NCI-H748 treated with DMSO at 0.1 percent for 48 hours (cell line): ENCODE measurements around the gene MED25.

Experiments used
- DNase-seq: peaks from one replicate; lab custom pipeline; 2025; lab: John Stamatoyannopoulos, UW

MED25 gene

GRCh38 chr19:49799271-49799797 is 18.8 kb upstream of the MED25 start:
- no peak for DNase-seq

DNA sequence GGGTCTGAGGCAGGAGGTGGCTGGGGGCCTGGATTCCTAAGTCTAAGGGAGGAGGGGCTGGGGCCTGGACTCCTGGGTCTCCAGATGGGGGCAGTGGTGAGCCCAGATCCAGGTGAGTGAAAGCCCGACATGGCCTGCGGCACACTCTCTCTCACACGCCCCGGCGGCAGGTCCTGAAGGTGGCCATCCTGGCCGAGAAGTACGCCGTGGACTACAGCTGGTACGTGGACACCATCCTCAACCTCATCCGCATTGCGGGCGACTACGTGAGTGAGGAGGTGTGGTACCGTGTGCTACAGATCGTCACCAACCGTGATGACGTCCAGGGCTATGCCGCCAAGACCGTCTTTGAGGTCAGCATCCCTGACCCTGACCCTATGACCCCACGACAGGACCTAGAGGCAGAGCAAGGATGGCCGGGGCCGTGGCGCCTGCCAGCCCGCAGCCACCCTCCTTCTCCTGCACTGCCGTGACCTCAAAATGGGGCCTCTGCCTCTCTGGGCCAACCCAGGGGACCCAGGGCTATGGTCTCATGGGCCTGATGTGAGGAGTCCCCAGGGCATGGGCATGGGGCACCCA is 18.2 kb upstream of the MED25 start:
- DNase-seq: no peak

GRCh38 chr19:49800771-49801170 is 17.3 kb upstream of the MED25 start:
- no peak for DNase-seq

DNA sequence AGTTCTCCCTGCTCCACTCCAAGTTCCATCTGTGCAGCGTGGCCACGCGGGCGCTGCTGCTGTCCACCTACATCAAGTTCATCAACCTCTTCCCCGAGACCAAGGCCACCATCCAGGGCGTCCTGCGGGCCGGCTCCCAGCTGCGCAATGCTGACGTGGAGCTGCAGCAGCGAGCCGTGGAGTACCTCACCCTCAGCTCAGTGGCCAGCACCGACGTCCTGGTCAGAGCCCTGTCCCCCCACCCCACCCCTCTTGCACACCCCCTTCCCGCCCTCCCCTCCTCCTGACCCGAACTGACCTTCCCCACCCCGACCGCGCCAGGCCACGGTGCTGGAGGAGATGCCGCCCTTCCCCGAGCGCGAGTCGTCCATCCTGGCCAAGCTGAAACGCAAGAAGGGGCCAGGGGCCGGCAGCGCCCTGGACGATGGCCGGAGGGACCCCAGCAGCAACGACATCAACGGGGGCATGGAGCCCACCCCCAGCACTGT is 16.6 kb upstream of the MED25 start:
- no peak for DNase-seq

- no peak for DNase-seq
Observed at GRCh38 chr19:49801966-49802661, 16.0 kb upstream of the MED25 start.

DNA sequence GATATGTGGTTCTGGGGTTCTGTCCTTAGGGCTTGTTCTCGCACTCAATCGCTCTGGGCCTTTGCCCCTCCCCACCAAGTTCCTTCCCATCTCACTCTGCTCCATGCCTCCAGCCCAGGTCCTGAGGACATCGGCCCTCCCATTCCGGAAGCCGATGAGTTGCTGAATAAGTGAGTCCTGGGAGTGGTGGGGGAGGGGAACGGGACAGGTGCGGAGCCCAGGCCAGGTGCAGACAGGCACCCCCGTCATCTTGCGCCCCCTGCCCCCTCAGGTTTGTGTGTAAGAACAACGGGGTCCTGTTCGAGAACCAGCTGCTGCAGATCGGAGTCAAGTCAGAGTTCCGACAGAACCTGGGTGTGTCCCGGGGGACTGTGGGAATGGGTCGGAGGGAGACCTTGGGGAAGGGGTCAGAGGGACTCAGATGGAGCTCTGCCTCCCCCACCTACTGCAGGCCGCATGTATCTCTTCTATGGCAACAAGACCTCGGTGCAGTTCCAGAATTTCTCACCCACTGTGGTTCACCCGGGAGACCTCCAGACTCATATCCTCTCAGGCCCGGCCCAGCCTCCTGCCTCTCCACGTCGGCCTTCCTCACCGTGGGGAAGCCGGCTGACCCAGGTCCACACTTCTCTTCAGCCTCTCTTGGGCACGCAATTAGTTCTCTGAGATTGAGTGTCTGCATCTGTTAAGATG is 15.1 kb upstream of the MED25 start:
- no peak for DNase-seq

- no peak for DNase-seq
Observed at GRCh38 chr19:49803529-49803856, 14.6 kb upstream of the MED25 start.

- no peak for DNase-seq
Observed at GRCh38 chr19:49805822-49806619, 12.1 kb upstream of the MED25 start.

DNA sequence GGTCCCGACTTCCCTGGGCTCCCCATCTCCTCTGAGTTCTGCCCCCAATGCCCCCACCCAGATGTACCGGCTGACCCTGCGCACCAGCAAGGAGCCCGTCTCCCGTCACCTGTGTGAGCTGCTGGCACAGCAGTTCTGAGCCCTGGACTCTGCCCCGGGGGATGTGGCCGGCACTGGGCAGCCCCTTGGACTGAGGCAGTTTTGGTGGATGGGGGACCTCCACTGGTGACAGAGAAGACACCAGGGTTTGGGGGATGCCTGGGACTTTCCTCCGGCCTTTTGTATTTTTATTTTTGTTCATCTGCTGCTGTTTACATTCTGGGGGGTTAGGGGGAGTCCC is 11.5 kb upstream of the MED25 start:
- DNase-seq: no peak

DNA sequence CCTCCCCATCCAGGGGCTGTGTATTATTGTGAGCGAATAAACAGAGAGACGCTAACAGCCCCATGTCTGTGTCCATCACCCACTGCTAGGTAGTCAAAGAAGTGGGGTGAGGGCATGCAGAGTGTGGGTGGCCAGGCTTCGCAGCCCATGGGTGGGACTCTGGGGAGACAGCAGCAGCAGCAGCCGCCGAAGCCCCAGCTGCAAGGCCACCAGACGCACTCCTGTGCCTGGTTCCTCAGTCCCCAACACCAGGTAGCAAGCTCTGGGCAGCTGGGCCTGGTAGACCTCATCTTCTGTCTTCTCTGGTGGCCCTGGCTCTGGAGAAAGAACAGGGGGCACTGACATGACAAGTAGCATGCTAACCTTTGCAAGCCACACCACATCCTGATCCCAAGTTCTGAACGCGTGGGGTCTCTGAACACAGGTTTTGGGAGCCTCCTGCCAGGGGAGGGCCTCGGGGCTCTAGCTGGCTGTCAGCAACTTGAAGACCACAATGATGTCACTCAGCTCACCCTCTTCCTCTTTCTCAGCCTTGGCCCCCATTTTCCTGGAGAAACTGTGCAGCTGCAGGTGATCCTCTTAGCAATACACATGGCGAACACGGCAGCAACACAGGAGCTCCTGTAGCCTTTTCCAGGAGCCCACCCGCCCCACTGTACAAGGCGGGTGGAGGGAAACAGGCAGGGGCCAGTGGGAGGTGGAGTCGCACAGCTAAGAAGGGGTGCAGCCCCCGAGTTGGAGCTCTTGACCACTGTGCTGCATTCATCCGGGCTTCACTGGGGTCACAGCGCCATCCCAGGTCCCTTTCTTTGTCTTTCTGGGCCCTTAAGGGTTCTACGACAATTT is 10.8 kb upstream of the MED25 start:
- no peak for DNase-seq

- DNase-seq: no peak
Observed at GRCh38 chr19:49807904-49808675, 10.0 kb upstream of the MED25 start.

GRCh38 chr19:49808711-49809159 is 9.4 kb upstream of the MED25 start:
- DNase-seq: peak; percentile 93

DNA sequence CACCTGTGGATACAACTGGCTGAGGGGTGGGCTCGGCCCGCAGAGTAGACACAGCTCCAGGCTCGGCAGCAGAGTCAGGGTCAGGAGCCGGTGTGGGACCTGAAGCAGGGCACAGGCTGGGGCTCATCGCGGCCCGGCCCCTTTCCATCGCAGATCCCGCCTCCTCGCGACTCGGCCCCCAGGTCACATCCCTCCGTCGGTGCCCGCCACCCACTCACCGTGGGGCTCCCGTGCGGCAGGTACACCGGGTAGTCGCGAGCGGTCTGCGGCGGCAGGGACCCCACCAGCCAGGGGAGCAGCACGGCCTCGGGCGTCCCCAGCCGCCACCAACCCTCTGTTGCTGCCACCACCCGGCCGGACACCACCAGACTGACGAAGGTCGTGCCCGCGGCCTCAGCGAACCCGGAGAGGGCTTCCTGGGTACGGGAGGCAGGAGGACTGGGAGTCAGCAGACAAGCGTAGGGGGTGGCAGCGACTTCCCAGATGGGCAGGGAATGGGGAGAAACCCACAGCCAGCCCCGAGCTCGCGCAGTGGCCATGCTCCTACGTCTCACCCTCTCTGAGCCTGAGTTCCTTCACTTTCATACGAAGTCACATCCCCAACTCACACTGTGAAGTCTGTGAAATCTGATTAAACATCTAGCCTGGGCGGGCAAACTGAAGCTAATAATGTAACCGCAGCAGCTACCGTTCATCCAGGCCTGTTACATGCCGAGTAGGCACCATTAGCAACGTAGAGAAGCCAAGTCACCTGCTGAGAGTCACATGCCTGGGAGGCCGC is 8.7 kb upstream of the MED25 start:
- DNase-seq: peak; percentile 67

DNA sequence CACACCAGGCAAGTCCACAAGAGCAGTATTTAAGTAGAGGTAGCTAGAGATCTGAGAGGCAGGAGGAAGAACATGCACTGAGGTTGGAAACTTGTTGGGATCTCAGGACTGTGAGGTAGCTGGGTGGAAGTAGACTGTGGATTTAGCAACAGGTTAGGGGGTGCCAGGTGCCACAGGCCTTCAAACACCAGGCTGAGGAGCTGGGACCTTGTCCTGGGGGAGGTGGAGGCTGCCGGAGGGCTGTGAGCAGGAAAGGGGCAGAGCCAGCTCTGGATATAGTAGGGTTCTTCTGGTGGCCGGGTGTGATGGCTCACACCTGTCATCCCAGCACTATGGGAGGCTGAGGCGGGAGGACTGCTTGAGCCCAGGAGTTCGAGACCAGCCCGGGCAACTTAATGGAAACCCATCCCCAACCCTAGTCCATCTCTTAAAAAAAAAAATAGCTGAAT is 8.1 kb upstream of the MED25 start:
- DNase-seq: no peak

GRCh38 chr19:49811328-49811727 is 6.8 kb upstream of the MED25 start:
- no peak for DNase-seq

DNA sequence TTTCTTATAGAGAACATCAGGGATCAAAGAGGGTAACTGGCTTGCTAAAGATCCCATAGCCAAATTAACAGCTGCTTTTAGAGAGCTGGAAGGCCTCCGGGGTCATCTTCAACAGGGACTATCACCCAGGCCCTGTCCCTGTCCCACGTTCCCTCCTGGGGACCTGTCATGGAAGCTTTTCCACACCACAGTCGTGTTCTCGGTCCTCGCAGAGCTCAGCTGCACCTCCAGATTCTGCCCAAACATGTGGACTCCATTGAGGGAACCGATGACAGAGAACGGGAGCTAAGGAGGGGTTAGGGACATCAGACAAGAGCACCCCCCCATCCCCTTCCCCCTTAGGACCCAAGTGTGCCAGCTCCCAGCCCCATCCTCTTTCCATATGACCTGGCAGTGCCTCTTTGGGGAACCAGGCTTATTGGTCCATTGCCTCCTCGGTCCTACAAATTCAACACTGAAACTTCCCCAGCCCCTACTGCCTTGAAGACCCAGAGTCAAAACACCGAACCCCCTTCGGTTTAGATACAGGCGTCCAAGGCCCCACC is 5.6 kb upstream of the MED25 start:
- DNase-seq: no peak

- peak; percentile 99 for DNase-seq
Observed at GRCh38 chr19:49812997-49813861, 4.9 kb upstream of the MED25 start, which contains the start of gene FUZ. FUZ (minus strand) TSS chr19:49813292; CDS start chr19:49813106, 186 bp downstream.

- DNase-seq: no peak
Observed at GRCh38 chr19:49814010-49814409, 4.1 kb upstream of the MED25 start.
